Fibroblast of mammary gland (primary cell): ENCODE results near the gene P2RY2.

Source experiments
- DNase-seq: peaks from one replicate; pipeline ENCODE4 v3.0.0-alpha.2; 2010; ENCODE audit warnings: low read depth
- H3K4me3 ChIP-seq: 2 replicates; pipeline ENCODE4 v1.5.1; 2011; ENCODE audit warnings: low read depth, mild to moderate bottlenecking, low read length, moderate library complexity; ENCODE audit not compliant: control insufficient read depth
- TF ChIP-seq, protein P1 (sequence below): conservative IDR thresholded peaks from 2 replicates; pipeline ENCODE4 v1.5.1; 2011; ENCODE audit warnings: low read depth, low read length, inconsistent platforms; ENCODE audit not compliant: control insufficient read depth, insufficient read depth

The P2RY2 gene

DNA sequence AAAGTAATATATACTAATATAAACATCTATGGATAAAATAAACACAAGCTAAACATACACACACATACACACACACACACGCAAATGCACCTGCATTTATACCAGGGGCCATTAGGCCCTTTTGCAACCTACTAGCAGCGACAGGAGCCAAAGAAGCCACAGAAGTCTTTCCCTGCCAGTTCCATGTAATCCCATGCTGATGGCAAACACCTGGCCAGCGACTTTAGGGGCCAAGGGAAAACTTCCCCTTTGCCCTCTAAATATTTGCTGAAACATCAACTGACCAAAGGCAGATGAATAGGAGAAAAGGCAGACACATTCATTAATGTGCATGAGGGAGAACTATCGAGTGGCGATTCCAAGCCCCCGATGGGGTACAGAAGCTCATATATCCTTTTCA, 14.8 kb upstream of the P2RY2 start:
- no peak for DNase-seq
- no peak overlapping the region for H3K4me3 ChIP-seq
- TF ChIP-seq, protein P1, sequence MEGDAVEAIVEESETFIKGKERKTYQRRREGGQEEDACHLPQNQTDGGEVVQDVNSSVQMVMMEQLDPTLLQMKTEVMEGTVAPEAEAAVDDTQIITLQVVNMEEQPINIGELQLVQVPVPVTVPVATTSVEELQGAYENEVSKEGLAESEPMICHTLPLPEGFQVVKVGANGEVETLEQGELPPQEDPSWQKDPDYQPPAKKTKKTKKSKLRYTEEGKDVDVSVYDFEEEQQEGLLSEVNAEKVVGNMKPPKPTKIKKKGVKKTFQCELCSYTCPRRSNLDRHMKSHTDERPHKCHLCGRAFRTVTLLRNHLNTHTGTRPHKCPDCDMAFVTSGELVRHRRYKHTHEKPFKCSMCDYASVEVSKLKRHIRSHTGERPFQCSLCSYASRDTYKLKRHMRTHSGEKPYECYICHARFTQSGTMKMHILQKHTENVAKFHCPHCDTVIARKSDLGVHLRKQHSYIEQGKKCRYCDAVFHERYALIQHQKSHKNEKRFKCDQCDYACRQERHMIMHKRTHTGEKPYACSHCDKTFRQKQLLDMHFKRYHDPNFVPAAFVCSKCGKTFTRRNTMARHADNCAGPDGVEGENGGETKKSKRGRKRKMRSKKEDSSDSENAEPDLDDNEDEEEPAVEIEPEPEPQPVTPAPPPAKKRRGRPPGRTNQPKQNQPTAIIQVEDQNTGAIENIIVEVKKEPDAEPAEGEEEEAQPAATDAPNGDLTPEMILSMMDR: no peak

DNA sequence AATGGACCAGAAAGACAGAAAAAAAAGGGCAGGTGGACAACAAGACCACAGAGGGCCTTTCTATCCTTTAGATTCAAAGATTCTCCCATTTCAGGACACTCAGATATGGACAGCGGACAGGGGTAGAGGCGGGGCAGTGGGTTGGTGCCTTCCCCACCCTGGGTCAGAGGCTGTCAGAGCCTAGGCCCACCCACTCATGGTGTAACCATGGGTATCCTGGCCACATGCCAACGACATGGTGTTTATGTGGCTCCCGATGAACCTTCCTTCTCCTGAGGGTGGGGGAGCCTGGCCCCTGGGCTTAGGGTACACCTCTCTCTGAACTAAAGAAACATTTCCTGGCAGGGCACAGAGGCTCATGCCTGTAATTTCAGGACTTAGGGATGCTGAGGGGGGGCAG, 14.3 kb upstream of the P2RY2 start:
- H3K4me3 ChIP-seq: no peak overlapping the region
- DNase-seq: no peak
- TF ChIP-seq, protein P1: no peak

DNA sequence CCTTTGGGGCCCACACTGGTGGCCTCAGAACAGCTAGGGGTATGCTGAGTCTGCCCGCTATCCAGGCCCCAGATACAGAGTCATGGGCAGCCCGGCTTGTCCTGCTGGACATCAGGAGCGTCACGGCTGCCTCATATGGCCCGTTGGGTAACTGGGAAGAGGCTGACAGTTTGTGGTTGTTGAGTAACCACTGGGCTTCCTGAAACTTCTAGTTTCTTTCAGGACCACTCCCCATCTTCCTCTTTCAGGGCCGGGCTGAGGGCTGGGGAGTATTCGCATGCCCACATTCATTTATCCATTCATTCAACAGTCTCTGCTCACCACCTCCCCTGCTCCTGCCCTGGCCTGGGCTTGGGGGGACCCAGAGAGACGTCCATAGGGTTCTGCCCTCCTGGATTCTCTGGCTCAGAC, 13.4 kb upstream of the P2RY2 start:
- TF ChIP-seq, protein P1: no peak
- no peak for DNase-seq
- no peak overlapping the region for H3K4me3 ChIP-seq

DNA sequence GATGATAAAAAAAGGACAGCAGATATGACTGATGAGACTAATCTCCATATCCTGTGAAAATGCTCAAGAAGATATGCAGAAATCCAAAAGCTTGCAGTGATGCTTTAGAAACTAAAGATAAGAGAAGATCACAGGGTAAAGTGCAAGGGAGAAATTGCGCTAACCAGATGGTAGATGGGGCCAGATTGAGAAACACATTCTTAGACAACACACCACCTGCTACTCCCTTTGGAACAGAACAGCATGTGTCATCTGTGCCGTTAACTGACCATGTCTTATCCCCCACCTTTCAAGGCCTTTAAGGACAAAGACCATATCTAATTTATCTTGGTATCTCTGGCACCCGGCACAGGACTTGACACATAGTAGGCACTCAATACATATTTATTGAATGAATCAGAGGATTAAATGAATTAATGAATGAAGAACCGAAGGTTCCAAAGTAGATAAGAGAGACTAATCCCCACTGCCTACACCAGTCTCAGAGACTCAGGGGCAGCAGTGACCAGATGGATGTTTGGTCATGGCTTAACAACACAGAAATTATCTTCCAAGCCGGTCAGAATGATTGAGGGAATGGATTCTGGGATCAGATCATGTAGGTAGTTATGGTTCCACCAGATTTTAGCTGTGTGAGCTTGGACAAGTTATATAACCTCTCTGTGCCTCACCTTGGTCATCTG, 12.3 kb upstream of the P2RY2 start:
- DNase-seq: no peak
- no peak overlapping the region for H3K4me3 ChIP-seq
- TF ChIP-seq, protein P1: no peak

DNA sequence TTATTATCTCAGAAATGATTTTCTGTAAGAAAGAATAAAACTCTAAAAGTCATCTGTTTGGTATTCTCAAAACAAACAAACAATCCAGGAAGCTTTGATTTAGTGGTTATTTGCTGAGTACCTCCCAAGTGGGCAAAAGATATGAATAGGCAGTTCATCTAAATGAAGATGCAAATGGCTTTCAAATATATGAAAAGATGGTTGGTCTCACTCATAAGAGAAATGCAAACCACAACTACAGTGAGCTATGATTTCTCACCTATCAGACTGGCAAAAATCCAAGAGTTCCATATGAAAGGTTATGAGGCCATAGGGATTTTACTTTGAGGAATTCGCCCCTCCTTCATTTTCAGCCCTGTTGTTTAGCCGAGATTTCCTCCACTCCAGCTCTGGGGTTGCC, 11.3 kb upstream of the P2RY2 start:
- no peak for DNase-seq
- TF ChIP-seq, protein P1: no peak
- no peak overlapping the region for H3K4me3 ChIP-seq

DNA sequence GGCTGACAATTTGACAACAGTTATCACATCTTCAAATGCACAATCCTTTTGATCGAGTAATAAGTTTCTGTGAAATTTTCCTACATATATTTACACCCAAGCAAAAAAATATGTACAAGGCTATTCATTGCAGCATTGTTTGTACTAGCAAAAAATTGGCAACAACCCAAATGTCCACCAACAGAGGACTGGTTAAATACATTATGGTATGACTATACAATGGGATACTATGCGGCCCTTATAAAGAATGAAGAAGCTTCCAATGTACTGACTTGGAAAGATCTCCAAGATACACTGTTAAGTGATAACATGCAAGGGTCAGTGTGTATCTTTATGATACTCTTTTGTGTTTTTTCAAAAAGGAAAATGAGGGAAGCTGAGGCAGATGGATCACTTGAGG, 8.2 kb upstream of the P2RY2 start:
- TF ChIP-seq, protein P1: no peak
- H3K4me3 ChIP-seq: no peak overlapping the region
- DNase-seq: no peak
